ENCODE measurements around the gene VCP. TPM values are rescaled to one million over a fixed set of nuclear protein-coding genes. Genes with fewer than 3 reads are reported as not detected.

VCP gene
- polyA plus RNA-seq, 1 donor (not counting 4 experiments of a cell fraction or from before 2014, with no cell fraction given) = 414 TPM

DNA sequence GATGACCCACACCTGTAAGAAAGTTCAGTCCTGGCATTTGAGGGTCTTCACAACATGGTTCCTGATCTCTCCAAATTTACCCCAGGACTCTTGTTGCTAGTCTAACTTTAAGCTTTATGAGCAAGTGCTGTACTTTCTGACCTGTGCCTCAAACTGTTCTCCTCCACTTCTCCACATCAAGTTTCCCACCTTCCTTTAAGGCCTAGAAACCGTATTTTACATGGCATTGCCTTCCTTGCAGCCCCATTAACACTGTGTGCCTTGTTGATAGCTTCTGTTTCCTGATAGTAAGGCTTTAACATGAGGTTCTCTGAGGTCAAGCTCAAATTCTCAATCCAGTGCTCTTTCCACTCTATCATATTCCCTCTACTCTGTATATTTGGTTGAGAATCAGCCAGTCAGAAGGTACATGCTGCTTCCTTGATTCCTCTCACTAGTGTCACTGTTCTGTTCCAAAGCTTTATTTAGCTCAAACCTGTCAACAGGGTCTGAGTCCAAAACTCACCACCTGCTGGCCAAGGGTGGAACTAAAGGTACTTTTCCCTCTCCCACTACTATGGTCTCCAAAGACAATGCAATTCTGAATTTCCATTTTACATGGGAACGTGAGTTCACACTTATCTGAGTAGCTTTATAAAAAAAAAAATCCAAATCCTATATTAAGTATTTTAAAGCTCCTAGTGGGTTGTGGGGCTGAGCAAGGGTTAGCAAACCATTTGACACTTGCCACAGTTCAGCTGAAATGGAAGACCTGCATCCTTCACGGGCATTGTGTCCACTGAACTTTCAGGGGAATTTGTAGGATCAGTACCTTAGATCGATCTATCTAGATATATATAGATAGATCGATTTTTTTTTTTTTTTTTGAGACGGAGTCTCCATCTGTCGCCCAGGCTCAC, 21.1 kb downstream of the VCP start:
- Histone ChIP-seq H3K9me3 (ENCODE audit: control insufficient read depth, low read depth, low read length) (no peaks in the 10 kb centered on the region), H3K27ac (ENCODE audit: control insufficient read depth, insufficient read depth, low read length) (no peak overlapping the region), H3K79me2 (ENCODE audit: control insufficient read depth, insufficient read depth, low read length) (no peaks in the 10 kb centered on the region), H4K20me1 (ENCODE audit: control insufficient read depth, extremely low read depth, insufficient read depth, low read length) (peaks cover 3% of the 10 kb centered on the region), H3K36me3 (ENCODE audit: control insufficient read depth in 2 of 2, extremely low read depth in 1 of 2, insufficient read depth in 2 of 2, low read length in 2 of 2) (peaks cover 21 to 29% of the 10 kb centered on the region in 2 experiments), H3K9ac (ENCODE audit: control insufficient read depth, extremely low read depth, insufficient read depth, low read length) (no peak overlapping the region), H3K4me2 (ENCODE audit: control insufficient read depth, extremely low read depth, insufficient read depth, low read depth, low read length) (no peak overlapping the region), H3K4me3 (ENCODE audit: control insufficient read depth in 2 of 3, extremely low read depth in 1 of 3, insufficient read depth in 2 of 3, low read depth in 1 of 3, low read length in 3 of 3) (no peak overlapping the region), H2AFZ (ENCODE audit: control insufficient read depth, low read length) (no peak overlapping the region), H3K27me3 (ENCODE audit: control insufficient read depth, extremely low read depth, insufficient read depth, low read length) (no peaks in the 10 kb centered on the region), H3K9me1 (ENCODE audit: control insufficient read depth, extremely low read depth, insufficient read depth, low read length) (no peaks in the 10 kb centered on the region), H3K4me1 (ENCODE audit: control insufficient read depth, extremely low read depth, insufficient read depth, low read length) (peaks cover 3% of the 10 kb centered on the region)
- DNase-seq (ENCODE audit: low read depth, low spot score) (no peak), FAIRE-seq (peak; percentile 74)
- dilution Hi-C loops (cut with MboI; ENCODE audit: extremely low pct_ligation_motif_present, low sequenced_read_pairs) = no loop called here
- TF ChIP-seq, protein P1, sequence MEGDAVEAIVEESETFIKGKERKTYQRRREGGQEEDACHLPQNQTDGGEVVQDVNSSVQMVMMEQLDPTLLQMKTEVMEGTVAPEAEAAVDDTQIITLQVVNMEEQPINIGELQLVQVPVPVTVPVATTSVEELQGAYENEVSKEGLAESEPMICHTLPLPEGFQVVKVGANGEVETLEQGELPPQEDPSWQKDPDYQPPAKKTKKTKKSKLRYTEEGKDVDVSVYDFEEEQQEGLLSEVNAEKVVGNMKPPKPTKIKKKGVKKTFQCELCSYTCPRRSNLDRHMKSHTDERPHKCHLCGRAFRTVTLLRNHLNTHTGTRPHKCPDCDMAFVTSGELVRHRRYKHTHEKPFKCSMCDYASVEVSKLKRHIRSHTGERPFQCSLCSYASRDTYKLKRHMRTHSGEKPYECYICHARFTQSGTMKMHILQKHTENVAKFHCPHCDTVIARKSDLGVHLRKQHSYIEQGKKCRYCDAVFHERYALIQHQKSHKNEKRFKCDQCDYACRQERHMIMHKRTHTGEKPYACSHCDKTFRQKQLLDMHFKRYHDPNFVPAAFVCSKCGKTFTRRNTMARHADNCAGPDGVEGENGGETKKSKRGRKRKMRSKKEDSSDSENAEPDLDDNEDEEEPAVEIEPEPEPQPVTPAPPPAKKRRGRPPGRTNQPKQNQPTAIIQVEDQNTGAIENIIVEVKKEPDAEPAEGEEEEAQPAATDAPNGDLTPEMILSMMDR (optimal IDR thresholded peaks at IDR 0.05 in 1 of 3, IDR thresholded peaks at IDR 0.05 in 1 of 3, conservative IDR thresholded peaks at IDR 0.05 in 1 of 3; ENCODE audit: extremely low read depth in 1 of 3, insufficient read depth in 2 of 3, low read length in 3 of 3) = peak; percentile 54 to 66 (median 65)
- TF ChIP-seq EZH2 (IDR thresholded peaks at IDR 0.05; ENCODE audit: low read length) = no peak

- FAIRE-seq (no peak), DNase-seq (ENCODE audit: low read depth, low spot score) (no peak)
- Histone ChIP-seq H3K9ac (ENCODE audit: control insufficient read depth, extremely low read depth, insufficient read depth, low read length) (no peak overlapping the region), H3K4me3 (ENCODE audit: control insufficient read depth in 2 of 3, extremely low read depth in 1 of 3, insufficient read depth in 2 of 3, low read depth in 1 of 3, low read length in 3 of 3) (no peak overlapping the region), H3K4me1 (ENCODE audit: control insufficient read depth, extremely low read depth, insufficient read depth, low read length) (peaks cover 3% of the 10 kb centered on the region), H3K27me3 (ENCODE audit: control insufficient read depth, extremely low read depth, insufficient read depth, low read length) (no peaks in the 10 kb centered on the region), H3K9me1 (ENCODE audit: control insufficient read depth, extremely low read depth, insufficient read depth, low read length) (no peaks in the 10 kb centered on the region), H4K20me1 (ENCODE audit: control insufficient read depth, extremely low read depth, insufficient read depth, low read length) (peaks cover 2% of the 10 kb centered on the region), H3K4me2 (ENCODE audit: control insufficient read depth, extremely low read depth, insufficient read depth, low read depth, low read length) (no peak overlapping the region), H3K27ac (ENCODE audit: control insufficient read depth, insufficient read depth, low read length) (no peak overlapping the region), H3K36me3 (ENCODE audit: control insufficient read depth in 2 of 2, extremely low read depth in 1 of 2, insufficient read depth in 2 of 2, low read length in 2 of 2) (peaks cover 12 to 24% of the 10 kb centered on the region in 2 experiments), H2AFZ (ENCODE audit: control insufficient read depth, low read length) (no peak overlapping the region), H3K79me2 (ENCODE audit: control insufficient read depth, insufficient read depth, low read length) (no peaks in the 10 kb centered on the region), H3K9me3 (ENCODE audit: control insufficient read depth, low read depth, low read length) (no peaks in the 10 kb centered on the region)
- TF ChIP-seq EZH2 (IDR thresholded peaks at IDR 0.05; ENCODE audit: low read length) = no peak
- TF ChIP-seq, protein P1 (optimal IDR thresholded peaks at IDR 0.05 in 1 of 3, IDR thresholded peaks at IDR 0.05 in 1 of 3, conservative IDR thresholded peaks at IDR 0.05 in 1 of 3; ENCODE audit: extremely low read depth in 1 of 3, insufficient read depth in 2 of 3, low read length in 3 of 3) = no peak
- dilution Hi-C loops (cut with MboI; ENCODE audit: extremely low pct_ligation_motif_present, low sequenced_read_pairs) = no loop called here
Measured at GRCh38 chr9:35048511-35048910, 23.9 kb downstream of the VCP start.
